GM12878 (cell line): ENCODE measurements around the gene FERMT3. TPM values are rescaled to one million over a fixed set of nuclear protein-coding genes. Genes with fewer than 3 reads are reported as not detected.

Experiments used
- CBX5 ChIP-seq: sonication (generic); IDR thresholded peaks from 2 replicates; pipeline ENCODE4 v1.6.1; 2016; ENCODE audit warnings: low read depth, moderate library complexity, mild to moderate bottlenecking, inconsistent platforms
- CREM ChIP-seq: IDR thresholded peaks from 2 replicates; pipeline ENCODE4 v1.6.1; 2014; ENCODE audit warnings: antibody characterized with exemption, low read depth
- DPF2 ChIP-seq: fragments of 450-650 bp; IDR thresholded peaks from 2 replicates; pipeline ENCODE4 v1.6.1; 2017; ENCODE audit warnings: mild to moderate bottlenecking
- ESRRA ChIP-seq: IDR thresholded peaks from 2 replicates; pipeline ENCODE4 v1.6.1; 2012; ENCODE audit warnings: mild to moderate bottlenecking, low read length, improper control_type of control experiment
- HCFC1 ChIP-seq: fragments of 150-350 bp; IDR thresholded peaks from 2 replicates; pipeline ENCODE4 v1.6.1; 2014; ENCODE audit warnings: low read length
- HDAC6 ChIP-seq: fragments of 200-600 bp; sonication (generic); IDR thresholded peaks from one replicate; pipeline ENCODE4 v1.8.0; 2017; ENCODE audit warnings: antibody characterized with exemption; ENCODE audit not compliant: unreplicated experiment
- KAT2A ChIP-seq: conservative IDR thresholded peaks from 2 replicates; pipeline ENCODE4 v1.6.1; 2011; ENCODE audit warnings: low read depth, low read length; ENCODE audit not compliant: control insufficient read depth
- LARP7 ChIP-seq: fragments of 450-650 bp; IDR thresholded peaks from 2 replicates; pipeline ENCODE4 v1.6.1; 2017; ENCODE audit warnings: mild to moderate bottlenecking
- MEF2B ChIP-seq: fragments of 450-650 bp; IDR thresholded peaks from 2 replicates; pipeline ENCODE4 v1.6.1; 2018; ENCODE audit warnings: mild to moderate bottlenecking, moderate library complexity; ENCODE audit not compliant: partially characterized antibody, poor library complexity, severe bottlenecking
- NBN ChIP-seq: fragments of 450-650 bp; IDR thresholded peaks from 2 replicates; pipeline ENCODE4 v1.6.1; 2016
- NFXL1 ChIP-seq: fragments of 450-650 bp; IDR thresholded peaks from 2 replicates; pipeline ENCODE4 v1.6.1; 2017; ENCODE audit warnings: antibody characterized with exemption, mild to moderate bottlenecking, borderline replicate concordance
- NR2F1 ChIP-seq: fragments of 450-650 bp; conservative IDR thresholded peaks from 2 replicates; pipeline ENCODE4 v1.6.1; 2017; ENCODE audit warnings: mild to moderate bottlenecking
- NRF1 ChIP-seq: conservative IDR thresholded peaks from 2 replicates; pipeline ENCODE4 v1.6.1; 2011; ENCODE audit warnings: mild to moderate bottlenecking, low read depth, low read length, improper control_type of control experiment
- POLR2A ChIP-seq: IDR thresholded peaks from 2 replicates; pipeline ENCODE4 v1.6.1; 2011; ENCODE audit warnings: low read depth, mild to moderate bottlenecking, low read length
- RELA ChIP-seq: fragments of 450-650 bp; IDR thresholded peaks from 2 replicates; pipeline ENCODE4 v1.8.0; 2014; ENCODE audit warnings: borderline replicate concordance; ENCODE audit not compliant: partially characterized antibody
- RELB ChIP-seq: fragments of 450-650 bp; IDR thresholded peaks from 2 replicates; pipeline ENCODE4 v1.6.1; 2017; ENCODE audit warnings: low read depth, mild to moderate bottlenecking, moderate library complexity
- SP1 ChIP-seq: IDR thresholded peaks from one replicate; pipeline ENCODE4 v1.6.1; 2011; ENCODE audit warnings: low read depth, low read length
- SPI1 ChIP-seq: IDR thresholded peaks from 2 replicates; pipeline ENCODE4 v1.6.1; 2011; ENCODE audit warnings: low read depth, mild to moderate bottlenecking, low read length, moderate library complexity, borderline replicate concordance; ENCODE audit not compliant: insufficient read depth
- STAT1 ChIP-seq: fragments of 450-650 bp; conservative IDR thresholded peaks from 2 replicates; pipeline ENCODE4 v1.6.1; 2014; ENCODE audit warnings: antibody characterized with exemption, mild to moderate bottlenecking
- TAF1 ChIP-seq: IDR thresholded peaks from 2 replicates; pipeline ENCODE4 v1.6.1; 2011; ENCODE audit warnings: mild to moderate bottlenecking, low read depth, low read length, borderline replicate concordance
- ZNF274 ChIP-seq: IDR thresholded peaks from one replicate; pipeline ENCODE4 v1.8.0; 2011; ENCODE audit not compliant: insufficient read length, insufficient read depth
- polyA plus RNA-seq, 11 experiments: library from polyadenylated mRNA; depleted of rRNA in 4 of 11; unstranded in 6 of 11; stranded (reverse) in 5 of 11; fragments of >200 nt; fragmentation: Nextera tagmentation in 4 of 11; fragmentation: Illumina TruSeq in 1 of 11; extraction: Ambion mirVana in 4 of 11; extraction: Trizol in 1 of 11; gene quantifications; 1 replicate in 1 of 11; 2 replicates in 10 of 11; pipeline versions ENCODE4 v1.2.1 to v1.2.3, GENCODE V29; 2011 to 2016; ENCODE audit warnings: inconsistent platforms in 2 of 11, missing spikeins in 2 of 11, low read depth in 1 of 11
- total RNA-seq, 4 experiments: library from RNA; depleted of rRNA in 3 of 4; stranded (reverse); fragments of >200 nt in 3 of 4; fragmentation: Illumina TruSeq in 1 of 4; extraction: Trizol in 1 of 4; gene quantifications; 2 replicates each; pipeline versions ENCODE4 v1.2.1 to v1.2.3, GENCODE V29; 2013 to 2021
- TF ChIP-seq, protein P1 (sequence below): fragments of 450-650 bp; IDR thresholded peaks from 2 replicates; pipeline ENCODE4 v1.6.1; 2016; ENCODE audit warnings: mild to moderate bottlenecking, moderate library complexity, borderline replicate concordance
- TF ChIP-seq, protein P2 (sequence below): fragments of 150-350 bp; IDR thresholded peaks from 2 replicates; pipeline ENCODE4 v1.6.1; 2014; ENCODE audit warnings: mild to moderate bottlenecking, low read depth, low read length
- TF ChIP-seq, protein P3 (sequence below): IDR thresholded peaks from 2 replicates; pipeline ENCODE4 v1.6.1; 2011; ENCODE audit warnings: low read depth, low read length, improper control_type of control experiment, borderline replicate concordance

FERMT3 gene
- total and polyA plus RNA-seq, 10 of the 15 experiments (the other 5 are each of a cell fraction or from before 2014, with no cell fraction given), result 2.0 to 211 (median 114) TPM

GRCh38 chr11:64240435-64241240, 34.1 kb downstream of the FERMT3 start, which contains the start of gene FKBP2 (continued):
- TF ChIP-seq, protein P1, sequence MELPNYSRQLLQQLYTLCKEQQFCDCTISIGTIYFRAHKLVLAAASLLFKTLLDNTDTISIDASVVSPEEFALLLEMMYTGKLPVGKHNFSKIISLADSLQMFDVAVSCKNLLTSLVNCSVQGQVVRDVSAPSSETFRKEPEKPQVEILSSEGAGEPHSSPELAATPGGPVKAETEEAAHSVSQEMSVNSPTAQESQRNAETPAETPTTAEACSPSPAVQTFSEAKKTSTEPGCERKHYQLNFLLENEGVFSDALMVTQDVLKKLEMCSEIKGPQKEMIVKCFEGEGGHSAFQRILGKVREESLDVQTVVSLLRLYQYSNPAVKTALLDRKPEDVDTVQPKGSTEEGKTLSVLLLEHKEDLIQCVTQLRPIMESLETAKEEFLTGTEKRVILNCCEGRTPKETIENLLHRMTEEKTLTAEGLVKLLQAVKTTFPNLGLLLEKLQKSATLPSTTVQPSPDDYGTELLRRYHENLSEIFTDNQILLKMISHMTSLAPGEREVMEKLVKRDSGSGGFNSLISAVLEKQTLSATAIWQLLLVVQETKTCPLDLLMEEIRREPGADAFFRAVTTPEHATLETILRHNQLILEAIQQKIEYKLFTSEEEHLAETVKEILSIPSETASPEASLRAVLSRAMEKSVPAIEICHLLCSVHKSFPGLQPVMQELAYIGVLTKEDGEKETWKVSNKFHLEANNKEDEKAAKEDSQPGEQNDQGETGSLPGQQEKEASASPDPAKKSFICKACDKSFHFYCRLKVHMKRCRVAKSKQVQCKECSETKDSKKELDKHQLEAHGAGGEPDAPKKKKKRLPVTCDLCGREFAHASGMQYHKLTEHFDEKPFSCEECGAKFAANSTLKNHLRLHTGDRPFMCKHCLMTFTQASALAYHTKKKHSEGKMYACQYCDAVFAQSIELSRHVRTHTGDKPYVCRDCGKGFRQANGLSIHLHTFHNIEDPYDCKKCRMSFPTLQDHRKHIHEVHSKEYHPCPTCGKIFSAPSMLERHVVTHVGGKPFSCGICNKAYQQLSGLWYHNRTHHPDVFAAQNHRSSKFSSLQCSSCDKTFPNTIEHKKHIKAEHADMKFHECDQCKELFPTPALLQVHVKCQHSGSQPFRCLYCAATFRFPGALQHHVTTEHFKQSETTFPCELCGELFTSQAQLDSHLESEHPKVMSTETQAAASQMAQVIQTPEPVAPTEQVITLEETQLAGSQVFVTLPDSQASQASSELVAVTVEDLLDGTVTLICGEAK, result peak; percentile 92
- TF ChIP-seq KAT2A (no peak), POLR2A (peak; percentile 94), NBN (0 out of 2 replicates have a peak, but pooled peaks have one; percentile 8), SP1 (peak; percentile 54), NRF1 (peak; percentile 74), NFXL1 (no peak), SPI1 (0 out of 2 replicates have a peak, but pooled peaks have one; percentile 5), DPF2 (peak; percentile 39; the same call in 1 of the 2 replicates), TAF1 (peak; percentile 91), STAT1 (0 out of 2 replicates have a peak, but pooled peaks have one; percentile 43), CBX5 (no peak), LARP7 (peak; percentile 60), HDAC6 (no peak), RELA (peak; percentile 89), MEF2B (peak; percentile 53), HCFC1 (peak; percentile 54), NR2F1 (peak; percentile 92), RELB (peak; percentile 59; the same call in 1 of the 2 replicates), ZNF274 (no peak), CREM (peak; percentile 95), ESRRA (no peak)
- TF ChIP-seq, protein P2, sequence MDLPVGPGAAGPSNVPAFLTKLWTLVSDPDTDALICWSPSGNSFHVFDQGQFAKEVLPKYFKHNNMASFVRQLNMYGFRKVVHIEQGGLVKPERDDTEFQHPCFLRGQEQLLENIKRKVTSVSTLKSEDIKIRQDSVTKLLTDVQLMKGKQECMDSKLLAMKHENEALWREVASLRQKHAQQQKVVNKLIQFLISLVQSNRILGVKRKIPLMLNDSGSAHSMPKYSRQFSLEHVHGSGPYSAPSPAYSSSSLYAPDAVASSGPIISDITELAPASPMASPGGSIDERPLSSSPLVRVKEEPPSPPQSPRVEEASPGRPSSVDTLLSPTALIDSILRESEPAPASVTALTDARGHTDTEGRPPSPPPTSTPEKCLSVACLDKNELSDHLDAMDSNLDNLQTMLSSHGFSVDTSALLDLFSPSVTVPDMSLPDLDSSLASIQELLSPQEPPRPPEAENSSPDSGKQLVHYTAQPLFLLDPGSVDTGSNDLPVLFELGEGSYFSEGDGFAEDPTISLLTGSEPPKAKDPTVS, result 0 out of 2 replicates have a peak, but pooled peaks have one; percentile 9
- TF ChIP-seq, protein P3, sequence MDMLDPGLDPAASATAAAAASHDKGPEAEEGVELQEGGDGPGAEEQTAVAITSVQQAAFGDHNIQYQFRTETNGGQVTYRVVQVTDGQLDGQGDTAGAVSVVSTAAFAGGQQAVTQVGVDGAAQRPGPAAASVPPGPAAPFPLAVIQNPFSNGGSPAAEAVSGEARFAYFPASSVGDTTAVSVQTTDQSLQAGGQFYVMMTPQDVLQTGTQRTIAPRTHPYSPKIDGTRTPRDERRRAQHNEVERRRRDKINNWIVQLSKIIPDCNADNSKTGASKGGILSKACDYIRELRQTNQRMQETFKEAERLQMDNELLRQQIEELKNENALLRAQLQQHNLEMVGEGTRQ, result no peak
